Stimulated activated CD4-positive, alpha-beta T cell treated with anti-CD3 and anti-CD28 coated beads, Interleukin-12 subunit alpha, Interleukin-12 subunit beta, amount 100 ng/mL, for 4 hours (primary cell): ENCODE data around the gene TXNDC11.

Source experiments
- DNase-seq: peaks from one replicate; pipeline ENCODE4 v3.0.0-alpha.2; 2020

The TXNDC11 gene

GRCh38 chr16:11673091-11674000, 69.3 kb downstream of the TXNDC11 start:
- DNase-seq = no peak

GRCh38 chr16:11672206-11673090, 70.2 kb downstream of the TXNDC11 start:
- DNase-seq = no peak

DNA sequence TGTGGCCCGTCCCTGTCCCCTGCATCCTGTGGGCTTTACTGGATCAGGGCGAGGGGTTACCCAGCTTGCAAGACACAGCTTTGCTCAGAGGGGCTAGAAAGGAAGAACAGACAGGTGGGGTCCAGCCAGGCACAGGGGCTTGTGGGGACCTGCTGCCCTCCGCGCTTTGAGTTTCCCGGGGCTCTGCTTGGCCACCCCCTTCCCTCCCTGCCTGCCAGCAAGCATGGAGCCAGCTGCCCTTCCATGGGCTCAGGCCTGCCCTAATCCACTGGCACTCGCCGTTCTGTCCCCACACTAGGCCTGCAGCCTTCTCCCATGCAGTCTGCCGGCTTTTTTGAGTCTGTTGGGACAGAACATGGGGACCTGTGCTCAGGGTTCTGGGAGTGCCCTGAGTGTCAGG, 71.0 kb downstream of the TXNDC11 start:
- DNase-seq = no peak

DNA sequence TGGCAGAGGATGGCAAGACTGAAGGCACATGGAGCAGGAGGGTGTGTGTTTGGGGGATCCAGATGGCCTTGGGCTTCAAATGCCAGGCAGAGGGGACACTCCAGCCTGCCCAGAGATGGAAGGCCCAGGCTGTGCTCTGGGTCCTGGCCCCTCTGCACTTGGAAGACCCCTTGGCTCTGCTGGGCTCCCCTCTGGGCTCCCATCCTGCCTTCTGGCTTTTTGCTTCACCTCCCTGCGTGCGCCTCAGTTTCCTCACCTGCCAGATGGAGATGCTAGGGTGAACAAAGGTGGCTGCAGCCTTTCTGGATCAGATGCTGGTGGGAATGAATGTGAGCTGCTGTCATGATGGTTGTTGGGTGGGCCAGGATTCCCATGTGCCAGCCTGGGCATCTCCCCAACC, 71.4 kb downstream of the TXNDC11 start:
- no peak for DNase-seq

DNA sequence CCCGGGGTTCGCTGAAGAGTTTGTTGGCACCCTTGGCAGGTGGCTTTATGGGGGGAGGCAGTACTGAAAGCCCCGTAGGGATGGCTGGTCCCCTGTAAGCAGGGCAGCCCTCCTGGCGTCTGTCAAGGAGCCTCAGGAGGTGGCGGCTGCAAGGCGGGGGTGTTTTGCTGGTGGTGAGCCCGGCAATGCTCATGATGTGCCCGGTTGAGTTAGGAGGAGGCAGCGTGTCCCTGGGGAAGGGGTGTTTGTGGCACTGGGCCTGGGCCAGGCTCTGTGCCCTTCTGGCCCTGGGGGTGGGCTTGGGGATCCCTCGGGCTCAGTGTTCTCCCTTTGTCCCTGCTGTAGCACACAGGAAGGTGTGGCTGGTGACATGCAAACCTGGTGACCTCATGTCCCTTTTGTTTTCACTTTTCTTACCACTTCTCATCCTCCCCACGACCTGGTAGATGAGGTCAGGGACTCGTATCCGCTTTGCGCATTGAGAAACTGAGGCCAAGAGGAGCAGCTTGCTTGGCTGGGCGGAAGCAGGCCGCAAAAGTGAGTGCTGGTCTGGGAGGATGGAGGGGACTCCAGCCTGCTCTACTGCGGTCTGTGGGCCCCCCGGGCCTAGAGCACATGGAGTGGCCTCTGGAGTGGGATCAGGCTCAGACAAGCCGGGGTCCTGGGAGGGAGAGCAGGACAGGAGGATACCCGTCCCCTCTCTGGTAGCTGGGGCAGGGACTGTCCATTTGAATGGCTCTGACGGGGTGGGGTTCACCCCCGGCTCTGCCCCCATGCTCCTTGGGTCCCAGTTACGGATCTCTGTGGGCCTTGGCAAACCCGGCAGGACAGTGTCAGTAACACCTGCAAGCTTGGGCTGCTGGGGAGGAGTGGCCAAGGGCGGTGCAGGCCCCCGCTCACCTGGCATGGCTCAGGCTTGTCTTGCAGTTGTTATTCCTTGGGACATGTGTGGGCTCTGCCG, 72.2 kb downstream of the TXNDC11 start:
- DNase-seq = no peak

DNA sequence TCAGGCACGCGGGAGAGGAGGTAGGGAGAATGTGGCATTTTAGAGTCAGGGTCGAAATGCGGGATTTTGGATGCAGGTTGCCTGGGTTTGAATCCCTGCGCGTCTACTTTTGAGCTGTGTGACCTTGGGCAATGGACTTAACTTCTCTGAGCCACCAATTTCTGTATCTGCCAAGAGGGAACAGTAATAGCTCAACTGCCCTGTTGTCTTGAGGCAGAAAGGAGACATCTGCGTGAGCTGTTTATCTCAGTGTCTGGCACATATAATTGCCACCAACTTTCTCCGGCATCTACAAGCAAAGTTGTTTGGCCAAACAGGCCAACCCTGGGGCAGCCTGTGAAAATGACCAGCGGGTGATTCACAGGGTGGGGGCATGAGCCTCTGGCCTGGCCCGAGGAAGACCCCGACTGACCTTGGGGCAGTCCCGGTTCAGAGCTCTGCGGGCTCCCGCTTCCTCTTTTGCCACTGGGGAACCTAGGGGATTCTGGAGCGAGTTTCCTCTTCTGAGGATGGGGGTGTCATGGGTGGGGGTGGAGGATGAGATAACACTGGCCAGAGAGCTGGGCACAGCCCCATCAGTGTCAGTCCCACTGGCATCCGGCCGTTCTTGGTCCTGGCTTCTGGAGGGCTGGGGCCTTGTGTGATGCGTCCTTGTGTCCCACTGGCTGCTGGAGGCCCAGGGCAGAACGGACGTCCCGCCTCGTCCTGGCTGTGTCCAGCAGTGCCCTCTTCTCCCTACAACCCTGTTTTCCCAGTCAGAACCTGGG, 73.1 kb downstream of the TXNDC11 start:
- no peak for DNase-seq

- peak; percentile 33 for DNase-seq
Measured at GRCh38 chr16:11668623-11669379, 73.9 kb downstream of the TXNDC11 start.

- DNase-seq = peak; percentile 88
Measured at GRCh38 chr16:11667824-11668622, 74.6 kb downstream of the TXNDC11 start, which contains the start of gene SNN. TSS of gene SNN (plus strand) at chr16:11668455. CDS start at chr16:11676060, 7,605 bp downstream.

GRCh38 chr16:11667221-11667823, 75.3 kb downstream of the TXNDC11 start:
- DNase-seq = no peak

- no peak for DNase-seq
Measured at GRCh38 chr16:11666103-11667055, 76.3 kb downstream of the TXNDC11 start.

GRCh38 chr16:11665071-11665491, 77.6 kb downstream of the TXNDC11 start:
- no peak for DNase-seq

DNA sequence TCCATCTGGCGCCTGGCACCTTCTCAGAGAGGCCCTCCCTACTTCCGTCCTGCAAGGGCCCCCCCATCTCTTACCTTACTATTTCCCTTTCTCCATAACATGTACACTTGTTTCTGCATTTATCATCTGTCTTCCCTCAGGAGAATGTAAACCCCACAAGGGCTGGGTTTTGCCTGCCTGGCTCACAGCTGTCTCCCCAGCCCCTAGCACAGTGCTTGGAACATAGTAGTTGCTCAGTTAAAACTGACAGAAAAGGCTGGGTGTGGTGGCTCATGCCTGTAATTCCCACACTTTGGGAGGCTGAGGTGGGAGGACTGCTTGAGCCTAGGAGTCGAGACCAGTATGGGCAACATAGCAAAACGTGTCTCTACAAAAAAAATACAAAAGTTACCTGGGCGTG, 80.1 kb downstream of the TXNDC11 start:
- DNase-seq = no peak

GRCh38 chr16:11660565-11660964, 82.1 kb downstream of the TXNDC11 start:
- DNase-seq = no peak

DNA sequence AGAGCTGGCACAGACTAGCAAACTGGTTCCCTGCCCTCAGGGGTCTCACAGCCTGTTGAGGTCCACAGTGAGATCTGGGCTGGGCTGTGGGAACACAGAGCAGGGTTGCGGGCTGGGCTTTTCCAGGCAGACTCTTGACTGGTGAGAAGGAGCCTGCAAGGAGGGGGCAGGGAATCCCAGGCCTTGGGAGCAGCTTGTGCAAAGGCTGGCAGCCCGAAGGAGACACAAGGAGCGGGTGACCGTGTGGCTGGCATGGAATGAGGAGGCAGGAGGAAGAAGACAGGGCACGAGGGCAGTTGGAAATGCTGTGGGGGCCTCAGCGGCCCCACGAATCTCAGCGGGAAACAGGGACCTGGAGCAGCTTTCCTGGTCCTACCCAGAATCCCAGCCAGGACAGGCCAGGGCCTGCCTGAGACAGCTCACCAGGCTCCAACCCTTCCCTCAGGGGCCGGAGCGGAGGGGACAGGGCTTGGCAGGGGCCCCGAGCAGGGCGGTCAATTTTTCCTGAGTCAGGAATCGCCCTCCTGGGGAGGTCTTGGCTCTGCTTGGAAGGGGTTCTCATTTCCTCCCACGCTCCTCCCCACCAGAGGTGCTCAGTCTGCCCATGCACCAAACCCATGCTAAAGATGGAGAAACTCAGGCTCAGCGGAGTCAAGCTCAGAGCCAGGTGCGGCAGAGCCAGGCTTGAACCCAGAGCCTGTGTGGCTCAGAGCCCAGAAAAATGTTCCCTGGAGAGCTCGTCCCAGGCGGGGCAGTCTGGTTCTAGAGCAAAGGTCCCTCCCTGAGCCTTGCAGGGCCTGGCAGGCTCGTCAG, 83.6 kb downstream of the TXNDC11 start:
- no peak for DNase-seq

DNA sequence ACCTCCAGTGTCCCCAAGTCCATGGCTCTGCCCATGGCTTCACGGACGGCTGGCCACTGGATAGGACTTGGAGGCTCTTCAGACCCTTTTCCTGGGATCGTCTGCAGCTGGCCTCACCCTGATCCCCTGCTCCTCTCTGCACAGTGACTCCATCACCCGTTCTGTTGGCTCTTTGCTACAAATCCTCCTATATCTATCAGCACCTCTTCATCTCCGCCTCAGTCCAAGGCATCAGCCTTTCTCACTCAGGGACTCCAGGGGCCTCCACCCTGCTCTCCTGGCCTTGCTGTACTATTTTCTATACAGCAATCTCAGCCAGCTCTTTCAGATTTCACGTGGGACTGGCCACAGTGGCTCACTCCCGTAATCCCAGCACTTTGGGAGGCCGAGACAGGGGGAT, 85.1 kb downstream of the TXNDC11 start:
- DNase-seq = no peak

- DNase-seq = no peak
Measured at GRCh38 chr16:11655655-11656054, 87.0 kb downstream of the TXNDC11 start.

DNA sequence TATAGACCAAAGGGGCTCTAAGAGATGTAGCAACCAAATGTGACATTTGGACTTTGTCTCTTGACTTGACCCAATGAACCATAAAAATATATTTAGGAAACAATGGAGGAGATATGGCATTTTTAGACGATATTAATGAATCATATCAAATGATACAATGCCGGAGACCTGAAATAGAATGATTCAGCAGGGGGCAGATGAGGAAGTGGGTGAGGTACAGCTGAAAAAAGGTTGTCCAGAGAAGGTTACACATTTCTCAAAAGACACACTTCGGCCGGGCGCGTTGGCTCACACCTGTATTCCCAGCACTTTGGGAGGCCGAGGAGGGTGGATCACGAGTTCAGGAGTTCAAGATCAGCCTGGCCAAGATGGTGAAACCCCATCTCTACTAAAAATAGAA, 90.9 kb downstream of the TXNDC11 start:
- DNase-seq = no peak
